ENCODE results near the gene TNNT2. TPM values are rescaled to one million over a fixed set of nuclear protein-coding genes. Genes with fewer than 3 reads are reported as not detected.

Gene TNNT2
- total and polyA plus RNA-seq, 2 of the 8 experiments (the other 6 are each of a cell fraction or from before 2014, with no cell fraction given) = 3.1 to 21.0 TPM

- H3K18ac ChIP-seq (ENCODE audit: extremely low read depth, low read length) = no peak overlapping the region
- no peak overlapping the region for H2BK20ac ChIP-seq (ENCODE audit: low read length)
- no peaks in the 10 kb centered on the region for H4K20me1 ChIP-seq (replicated peaks in 1 of 2; ENCODE audit: control insufficient read depth in 1 of 2, insufficient read depth in 2 of 2, low read length in 2 of 2)
- TF ChIP-seq SRF (IDR thresholded peaks at IDR 0.05; ENCODE audit: low read depth, low read length) (no peak), GABPA (IDR thresholded peaks at IDR 0.05; ENCODE audit: borderline replicate concordance, insufficient read depth, low read length) (no peak), YY1 (IDR thresholded peaks at IDR 0.05; ENCODE audit: low read depth, low read length) (no peak), TAF7 (optimal IDR thresholded peaks at IDR 0.05; ENCODE audit: borderline replicate concordance, low read depth, low read length) (no peak), RBBP5 (IDR thresholded peaks at IDR 0.05; ENCODE audit: borderline replicate concordance, low read depth, low read length) (no peak), ATF2 (IDR thresholded peaks at IDR 0.05; ENCODE audit: low read length) (no peak), JUND (IDR thresholded peaks at IDR 0.05; ENCODE audit: low read length) (no peak)
- H2AK5ac ChIP-seq (ENCODE audit: low read depth, low read length) = no peak overlapping the region
- H3K4me3 ChIP-seq (ENCODE audit: extremely low read depth in 1 of 4, insufficient read depth in 2 of 4, low read depth in 3 of 4, low read length in 4 of 4) = no peak overlapping the region
- DNase-seq (ENCODE audit: low read depth in 1 of 2, low spot score in 2 of 2) = no peak
- H2BK15ac ChIP-seq (ENCODE audit: low read length) = no peak overlapping the region
- no peak overlapping the region for H3K4me2 ChIP-seq (ENCODE audit: insufficient read depth in 1 of 2, low read depth in 2 of 2, low read length in 2 of 2)
- no peaks in the 10 kb centered on the region; the same call in 1 of the 2 replicates for H3K23me2 ChIP-seq (ENCODE audit: low read depth, low read length)
- CTCF ChIA-PET (ENCODE audit: partially characterized antibody) = interaction anchor here (0.9 kb wide), 1 partner anchor 17 kb away, joined by 4 read pairs; no protein-coding TSS in a partner anchor
- H3K4me1 ChIP-seq (replicated peaks in 1 of 4; ENCODE audit: control insufficient read depth in 3 of 4, insufficient read depth in 4 of 4, low read length in 3 of 4) = peaks cover 0 to 2% (median under 1%) of the 10 kb centered on the region in 4 experiments; a peak in 2 of 7 replicates
- H2BK12ac ChIP-seq (ENCODE audit: low read depth, low read length) = no peak overlapping the region
- no peak overlapping the region for H4K91ac ChIP-seq (replicated peaks; ENCODE audit: insufficient read length, low read length)
- H3K36me3 ChIP-seq (ENCODE audit: control insufficient read depth in 2 of 4, insufficient read depth in 4 of 4, low read length in 3 of 4) = no peaks in the 10 kb centered on the region
- no peak overlapping the region for H3K56ac ChIP-seq (replicated peaks; ENCODE audit: insufficient read length, low read depth, low read length)
- H3K4ac ChIP-seq (replicated peaks; ENCODE audit: insufficient read length, low read depth, low read length) = no peak overlapping the region
- H4K8ac ChIP-seq (ENCODE audit: extremely low read depth, insufficient read depth, low read length) = no peak overlapping the region
- H3K27me3 ChIP-seq (replicated peaks in 1 of 4; ENCODE audit: control insufficient read depth in 3 of 4, extremely low read depth in 1 of 4, insufficient read depth in 3 of 4, low read length in 3 of 4) = 0 out of 7 replicates have a peak, but pooled peaks cover 0 to 3% (median 0%) of the 10 kb centered on the region in 4 experiments
- no peak overlapping the region for H2AFZ ChIP-seq (ENCODE audit: low read length)
- no peak overlapping the region for H3K14ac ChIP-seq (ENCODE audit: insufficient read length)
- 68% methylated on average over 1 of the region's 1 CpG; no CpG with 5 or more reads in 1 of the 2 experiments for whole genome bisulfite sequencing, 2 experiments (ENCODE audit: extremely low coverage in 1 of 2, insufficient coverage in 1 of 2, insufficient read length in 1 of 2, insufficient replicate concordance in 2 of 2, low coverage in 1 of 2, low lambda C conversion rate in 2 of 2, missing lambda C conversion rate in 1 of 2)
- no peak overlapping the region for H3K27ac ChIP-seq (ENCODE audit: low read depth, low read length)
- no peak overlapping the region for H4K5ac ChIP-seq (ENCODE audit: insufficient read length, low read depth, low read length)
- POLR2A ChIA-PET (ENCODE audit: partially characterized antibody) = no interaction called here
- FAIRE-seq = no peak
- H3K79me2 ChIP-seq (ENCODE audit: control insufficient read depth in 1 of 2, insufficient read depth in 2 of 2, low read length in 2 of 2) = no peaks in the 10 kb centered on the region
- no peaks in the 10 kb centered on the region; a peak in 1 of 4 replicates for H3K9me3 ChIP-seq (ENCODE audit: insufficient read depth in 2 of 2, low read depth in 1 of 2, low read length in 1 of 2)
- H3K9ac ChIP-seq (replicated peaks in 1 of 4; ENCODE audit: extremely low read depth in 1 of 4, low read depth in 3 of 4, low read length in 3 of 4) = no peak overlapping the region
- no peak overlapping the region for H2BK5ac ChIP-seq (ENCODE audit: low read depth, low read length)
- H3K79me1 ChIP-seq (ENCODE audit: low read depth, low read length) = no peaks in the 10 kb centered on the region; the same call in 1 of the 2 replicates
- H2BK120ac ChIP-seq (replicated peaks; ENCODE audit: low read depth, low read length) = no peak overlapping the region
- no peak overlapping the region for H3K23ac ChIP-seq (ENCODE audit: insufficient read length)
Measured at GRCh38 chr1:201341377-201341776, 36.1 kb downstream of the TNNT2 start.

Data from H1 (cell line).